HepG2 (cell line): ENCODE measurements around the gene AGRN. TPM values are rescaled to one million over a fixed set of nuclear protein-coding genes. Genes with fewer than 3 reads are reported as not detected.

Experiments used
- AGO2 ChIP-seq: fragments of 200-400 bp; formaldehyde crosslinking; optimal IDR thresholded peaks from 2 replicates; pipeline ENCODE3; 2017; ENCODE audit warnings: mild to moderate bottlenecking, low read depth, low read length, moderate library complexity
- BRCA1 ChIP-seq: sonication (generic); formaldehyde crosslinking; IDR thresholded peaks from 2 replicates; pipeline ENCODE4 v1.4.0; 2020; ENCODE audit warnings: missing genetic modification reagents
- CREM ChIP-seq, 2 experiments: sonication (generic) in 1 of 2; formaldehyde crosslinking in 1 of 2; IDR thresholded peaks; 2 replicates each; pipeline versions ENCODE4 v1.4.0 to v1.6.1; 2016 to 2020; ENCODE audit warnings: antibody characterized with exemption in 1 of 2, mild to moderate bottlenecking in 1 of 2, missing genetic modification reagents in 1 of 2
- EHMT2 ChIP-seq: fragments of 200-600 bp; sonication (generic); IDR thresholded peaks from 2 replicates; pipeline ENCODE4 v1.7.0; 2017; ENCODE audit warnings: antibody characterized with exemption, low read depth, low read length, borderline replicate concordance
- HHEX ChIP-seq: IDR thresholded peaks from 2 replicates; pipeline ENCODE4 v1.6.1; 2016; ENCODE audit warnings: control low read depth
- KDM1A ChIP-seq: IDR thresholded peaks from 2 replicates; pipeline ENCODE4 v1.6.1; 2016; ENCODE audit warnings: missing compliant biosample characterization
- KIAA2018 ChIP-seq: sonication (generic); formaldehyde crosslinking; IDR thresholded peaks from 2 replicates; pipeline ENCODE4 v1.5.0; 2020; ENCODE audit warnings: mild to moderate bottlenecking, missing genetic modification reagents, borderline replicate concordance
- NCOA5 ChIP-seq: sonication (generic); formaldehyde crosslinking; IDR thresholded peaks from 2 replicates; pipeline ENCODE4 v1.4.0; 2020; ENCODE audit warnings: missing genetic modification reagents
- PLRG1 ChIP-seq: fragments of 450-650 bp; conservative IDR thresholded peaks from 2 replicates; pipeline ENCODE4 v1.6.1; 2016
- ZBTB10 ChIP-seq: sonication (generic); formaldehyde crosslinking; IDR thresholded peaks from 2 replicates; pipeline ENCODE4 v1.4.0; 2020; ENCODE audit warnings: missing genetic modification reagents, borderline replicate concordance
- ZFP36 ChIP-seq: fragments of 150-350 bp; IDR thresholded peaks from 2 replicates; pipeline ENCODE4 v1.6.1; 2018; ENCODE audit warnings: borderline replicate concordance, low read length, low read depth; ENCODE audit not compliant: partially characterized antibody
- ZNF281 ChIP-seq: sonication (generic); formaldehyde crosslinking; IDR thresholded peaks from 2 replicates; pipeline ENCODE4 v1.4.0; 2020; ENCODE audit warnings: missing genetic modification reagents, borderline replicate concordance
- ZNF431 ChIP-seq: sonication (generic); formaldehyde crosslinking; IDR thresholded peaks from 2 replicates; pipeline ENCODE4 v1.9.0; 2022; ENCODE audit warnings: missing genetic modification reagents, low read depth, mild to moderate bottlenecking, borderline replicate concordance
- ZNF484 ChIP-seq: sonication (generic); formaldehyde crosslinking; IDR thresholded peaks from 2 replicates; pipeline ENCODE4 v1.5.1; 2020; ENCODE audit warnings: mild to moderate bottlenecking, low read depth, missing genetic modification reagents, borderline replicate concordance
- polyA plus RNA-seq, 8 experiments: library from polyadenylated mRNA; depleted of rRNA in 3 of 8; stranded (reverse) in 7 of 8; unstranded in 1 of 8; fragments of >200 nt; fragmentation: Illumina TruSeq in 4 of 8; extraction: Trizol in 4 of 8; gene quantifications; 2 replicates each; pipeline versions ENCODE4 v1.2.1 to v1.2.3, GENCODE V29; 2011 to 2016; ENCODE audit warnings: low read depth in 4 of 8, missing spikeins in 1 of 8, mixed read lengths in 1 of 8; ENCODE audit not compliant: insufficient read depth in 1 of 8
- total RNA-seq, 5 experiments: library from RNA; depleted of rRNA; stranded (reverse); fragments of >200 nt; fragmentation: Illumina TruSeq; extraction: Trizol; gene quantifications; 2 replicates each; pipeline ENCODE4 v1.2.3, GENCODE V29; 2016; ENCODE audit warnings: low read depth in 1 of 5

The AGRN gene
- total and polyA plus RNA-seq, 2 of the 13 experiments (the other 11 are each of a cell fraction or from before 2014, with no cell fraction given), result 29.8 to 65.2 TPM

GRCh38 chr1:1021010-1021919, 1.3 kb downstream of the AGRN start (continued):
- TF ChIP-seq KIAA2018, result no peak
- TF ChIP-seq ZNF431 (CRISPR knock-in tag), result no peak
- TF ChIP-seq PLRG1, result no peak
- peak; percentile 5; the same call in 1 of the 2 replicates for TF ChIP-seq ZBTB10 (CRISPR knock-in tag)
- TF ChIP-seq ZNF484 (CRISPR knock-in tag), result no peak
- TF ChIP-seq EHMT2, result no peak
- TF ChIP-seq AGO2, result peak; percentile 51
- no peak for TF ChIP-seq BRCA1
- no peak; the same call in 1 of the 2 replicates for TF ChIP-seq ZNF281 (CRISPR knock-in tag)
- TF ChIP-seq KDM1A (CRISPR knock-in tag), result no peak
- TF ChIP-seq CREM (IDR thresholded peaks at IDR 0.05), result no peak
- no peak for TF ChIP-seq CREM (CRISPR knock-in tag; IDR thresholded peaks at IDR 0.05)
- no peak for TF ChIP-seq HHEX
- TF ChIP-seq NCOA5 (CRISPR knock-in tag), result no peak
- no peak for TF ChIP-seq ZFP36
